HG03280 (cell line): ENCODE measurements around the gene TRABD2A.
A peak's percentile ranks its signal among the peaks of the same experiment; 100 is the strongest.
"Not testable (repeated sequence)": the region's sequence is repeated elsewhere in the genome, so short reads cannot be mapped to it uniquely, and the experiment has no call there.

Experiments
- ATAC-seq: cut with Tn5 transposase; IDR thresholded peaks from one replicate; pipeline ENCODE4 v1.9.1; 2021; ENCODE audit warnings: mild to moderate bottlenecking, moderate library complexity; ENCODE audit not compliant: unreplicated experiment

The TRABD2A gene

DNA sequence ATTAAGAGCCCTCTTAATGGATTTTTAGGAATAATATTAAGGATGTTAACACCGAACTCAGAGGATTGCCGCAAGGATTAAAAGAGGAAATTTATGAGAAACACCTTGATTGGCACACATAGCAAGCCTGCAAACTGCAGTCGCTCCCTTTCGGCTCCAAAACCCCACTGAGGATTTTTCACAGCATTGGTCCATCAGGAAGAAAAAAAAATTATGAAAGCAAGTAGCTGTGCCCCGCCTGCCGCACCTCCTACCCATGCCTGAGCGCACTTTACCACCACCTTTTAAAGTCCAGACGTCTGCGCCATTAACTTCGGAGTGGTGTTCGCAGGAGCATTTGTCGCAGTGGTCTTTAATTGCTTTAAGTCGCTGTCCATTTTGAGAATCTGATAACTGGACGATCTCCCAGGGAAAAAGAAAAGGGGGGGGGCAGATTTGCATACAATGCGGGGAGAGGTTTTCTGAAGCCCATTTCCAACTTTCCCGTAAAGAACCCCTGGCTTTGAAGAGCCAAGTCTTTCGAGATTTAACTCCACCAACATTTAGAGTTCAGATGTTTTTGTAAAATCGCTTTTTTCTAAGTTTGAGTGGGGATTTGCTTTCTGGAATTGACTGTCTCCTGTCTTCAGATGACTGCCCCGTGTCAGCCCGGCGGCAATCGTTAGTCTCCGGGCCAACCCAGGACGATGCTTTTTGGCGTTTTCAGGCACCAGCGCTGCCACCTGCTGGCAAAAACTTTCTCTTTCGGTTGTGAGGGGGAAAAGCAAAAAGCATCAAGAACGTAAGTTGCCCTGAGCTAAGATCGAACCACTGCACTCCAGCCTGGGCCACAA is 913 bp upstream of the TRABD2A start:
- ATAC-seq: peak; percentile 58

GRCh38 chr2:84880395-84880644 is 564 bp downstream of the TRABD2A start:
- no peak for ATAC-seq

GRCh38 chr2:84879584-84880394 is 1.1 kb downstream of the TRABD2A start:
- ATAC-seq: peak; percentile 57

- no peak for ATAC-seq
Observed at GRCh38 chr2:84878896-84879583, 1.8 kb downstream of the TRABD2A start.

GRCh38 chr2:84878459-84878858 is 2.4 kb downstream of the TRABD2A start:
- ATAC-seq: no peak

- ATAC-seq: no peak
Observed at GRCh38 chr2:84876369-84876768, 4.5 kb downstream of the TRABD2A start.

GRCh38 chr2:84875619-84876018 is 5.3 kb downstream of the TRABD2A start:
- not testable (repeated sequence) for ATAC-seq

GRCh38 chr2:84875213-84875560 is 5.7 kb downstream of the TRABD2A start:
- ATAC-seq: no peak

DNA sequence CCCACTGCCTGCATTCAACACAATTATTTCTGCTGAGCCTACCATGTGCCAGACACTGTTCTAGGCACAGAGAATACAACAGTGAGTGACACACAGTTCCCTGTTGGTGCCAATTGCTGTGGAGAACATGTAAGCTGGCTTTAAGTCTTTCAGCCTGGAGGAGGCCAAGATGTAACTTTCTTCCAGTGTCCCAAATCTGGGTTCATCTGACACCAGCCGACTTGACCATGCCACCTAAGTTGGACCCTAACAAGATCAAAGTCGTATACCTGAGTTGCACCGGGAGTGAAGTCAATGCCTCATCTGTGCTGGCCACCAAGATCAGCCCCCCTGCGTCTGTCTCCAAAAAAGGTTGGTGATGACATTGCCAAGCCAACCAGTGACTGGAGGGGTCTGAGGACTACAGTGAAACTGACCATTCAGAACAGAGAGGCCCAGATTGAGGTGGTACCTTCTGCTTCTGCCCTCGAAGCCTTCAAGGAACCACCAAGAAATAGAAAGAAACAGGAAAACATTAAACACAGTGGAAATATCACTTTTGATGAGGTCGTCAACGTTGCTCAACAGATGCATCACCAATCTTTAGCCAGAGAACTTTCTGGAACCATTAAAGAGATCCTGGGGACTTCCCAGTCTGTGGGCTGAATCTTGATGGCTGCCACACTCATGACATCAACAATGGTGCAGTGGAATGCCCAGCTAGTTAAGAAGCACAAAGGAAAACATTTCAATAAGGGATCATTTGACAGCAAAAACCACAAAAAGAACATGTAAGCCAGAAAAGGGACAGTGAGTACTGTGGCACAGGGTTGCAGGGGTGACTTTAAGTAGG is 6.3 kb downstream of the TRABD2A start:
- no peak for ATAC-seq

GRCh38 chr2:84873350-84873749 is 7.5 kb downstream of the TRABD2A start:
- no peak for ATAC-seq

DNA sequence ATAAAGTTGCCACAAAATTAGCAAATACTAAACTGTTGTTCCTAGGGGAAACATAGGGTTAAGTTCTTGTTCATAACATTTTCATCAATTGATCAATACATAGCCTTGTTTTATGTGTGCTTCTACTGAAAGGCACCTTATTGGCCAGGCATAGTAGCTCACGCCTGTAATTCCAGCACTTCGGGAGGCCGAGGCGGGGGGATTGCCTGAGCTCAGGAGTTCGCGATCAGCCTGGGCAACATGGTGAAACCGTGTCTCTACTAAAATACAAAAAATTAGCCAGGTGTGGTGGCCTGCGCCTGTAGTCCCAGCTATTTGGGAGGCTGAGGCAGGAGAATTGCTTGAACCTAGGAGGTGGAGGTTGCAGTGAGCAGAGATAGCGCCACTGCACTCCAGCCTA is 8.2 kb downstream of the TRABD2A start:
- not testable (repeated sequence) for ATAC-seq

DNA sequence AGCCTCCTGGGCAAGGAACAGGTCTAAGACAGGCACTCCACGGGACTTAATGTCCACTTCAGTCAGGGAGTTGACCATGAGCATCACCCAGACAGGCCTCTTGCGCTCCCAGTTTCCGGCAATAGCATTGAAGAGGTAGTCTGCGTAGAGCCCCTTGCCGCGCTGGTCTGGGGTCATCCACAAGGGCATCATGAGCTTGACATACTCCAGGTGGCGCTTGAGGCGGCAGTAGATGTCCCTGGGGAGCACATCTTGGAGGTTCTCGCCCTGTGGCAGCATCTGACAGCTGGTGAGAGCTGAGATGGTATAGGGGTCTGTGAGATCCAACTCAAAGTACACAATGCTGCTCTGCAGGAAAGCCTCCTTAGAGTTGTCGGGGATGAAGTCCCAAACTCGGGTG is 10.6 kb downstream of the TRABD2A start:
- no peak for ATAC-seq

DNA sequence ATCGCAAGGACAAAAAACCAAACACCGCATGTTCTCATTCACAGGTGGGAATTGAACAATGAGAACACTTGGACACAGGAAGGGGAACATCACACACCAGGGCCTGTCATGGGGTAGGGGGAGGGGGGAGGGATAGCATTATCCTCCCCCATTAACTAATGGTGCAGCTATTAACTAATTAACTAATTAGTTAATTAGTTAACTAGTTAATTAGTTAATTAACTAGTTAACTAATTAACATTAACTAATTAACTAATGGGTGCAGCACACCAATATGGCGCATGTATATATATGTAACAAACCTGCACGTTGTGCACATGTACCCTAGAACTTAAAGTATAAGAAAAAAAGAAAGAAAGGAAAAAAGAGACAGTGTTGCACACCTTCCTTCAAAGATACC is 12.6 kb downstream of the TRABD2A start:
- ATAC-seq: not testable (repeated sequence)

GRCh38 chr2:84866122-84866521 is 14.8 kb downstream of the TRABD2A start:
- no peak for ATAC-seq

GRCh38 chr2:84865181-84865783 is 15.6 kb downstream of the TRABD2A start:
- no peak for ATAC-seq

GRCh38 chr2:84862006-84862405 is 18.9 kb downstream of the TRABD2A start:
- ATAC-seq: no peak

- no peak for ATAC-seq
Observed at GRCh38 chr2:84861539-84861938, 19.3 kb downstream of the TRABD2A start.

DNA sequence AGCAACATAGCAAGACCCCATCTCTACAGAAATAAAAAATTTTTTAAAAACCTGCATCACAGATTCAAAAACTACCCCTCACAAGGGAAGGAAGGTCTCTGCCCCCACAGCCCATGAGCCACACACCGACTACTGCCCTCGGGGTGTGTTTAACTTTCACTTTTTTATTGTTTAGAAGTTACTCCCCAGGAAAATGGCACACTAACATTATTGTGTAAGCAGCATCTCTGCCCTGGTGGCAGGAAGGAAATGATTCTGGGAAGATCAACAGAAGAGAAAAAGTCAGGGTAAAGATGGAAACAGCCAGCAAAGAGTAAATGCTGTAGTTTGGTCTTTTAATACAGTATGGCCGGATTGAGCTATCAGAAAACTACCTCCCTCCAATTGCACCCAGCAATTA is 21.9 kb downstream of the TRABD2A start:
- no peak for ATAC-seq

GRCh38 chr2:84858123-84858522 is 22.8 kb downstream of the TRABD2A start:
- no peak for ATAC-seq

DNA sequence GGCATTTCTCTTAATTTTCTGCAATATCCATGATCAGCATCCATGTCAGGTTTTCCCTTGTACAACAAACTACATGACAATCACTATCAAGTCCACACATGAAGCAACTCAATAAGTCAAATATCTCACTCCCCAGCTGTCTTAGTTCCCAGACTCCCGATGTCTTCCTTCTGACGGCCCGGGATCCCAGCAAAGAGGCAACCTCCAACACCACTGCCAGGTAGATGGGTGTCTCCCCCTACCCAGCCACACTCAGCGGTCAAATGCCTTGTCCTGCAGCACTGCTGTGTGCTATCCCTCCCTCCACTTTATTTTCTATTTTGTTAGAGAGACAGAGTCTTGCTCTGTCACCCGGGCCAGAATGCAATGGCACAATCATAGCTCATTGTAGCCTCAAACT is 23.3 kb downstream of the TRABD2A start:
- ATAC-seq: no peak

GRCh38 chr2:84856787-84857186 is 24.1 kb downstream of the TRABD2A start:
- ATAC-seq: no peak
